ENCODE results near the gene WBP11. TPM values are rescaled to one million over a fixed set of nuclear protein-coding genes. Genes with fewer than 3 reads are reported as not detected.

WBP11 gene
- total RNA-seq, 1 donor, result 19.5 TPM

GRCh38 chr12:14825256-14825655 lies 22.0 kb upstream of the WBP11 start:
- no peak overlapping the region for H3K4me3 ChIP-seq (ENCODE audit: insufficient read depth, low read length)
- H4K20me1 ChIP-seq (ENCODE audit: insufficient read depth, low read length), result no peaks in the 10 kb centered on the region
- H3K27me3 ChIP-seq (ENCODE audit: insufficient read depth, low read length), result no peaks in the 10 kb centered on the region
- H3K36me3 ChIP-seq (ENCODE audit: insufficient read depth, low read length), result no peaks in the 10 kb centered on the region
- no peaks in the 10 kb centered on the region for H3K9me3 ChIP-seq (ENCODE audit: low read depth, low read length)
- DNase-seq (ENCODE audit: insufficient read length, low spot score, missing footprints), result no peak
- H3K4me2 ChIP-seq (ENCODE audit: insufficient read depth, low read length), result no peak overlapping the region
- no peaks in the 10 kb centered on the region for H3K79me2 ChIP-seq (ENCODE audit: insufficient read depth, low read length)
- H3K27ac ChIP-seq (ENCODE audit: low read depth, low read length), result no peak overlapping the region
- TF ChIP-seq CTCF (IDR thresholded peaks at IDR 0.05; ENCODE audit: extremely low read depth, low read depth, low read length), result no peak
- no peaks in the 10 kb centered on the region for H3K4me1 ChIP-seq (ENCODE audit: insufficient read depth, low read length)
- no peak overlapping the region for H2AFZ ChIP-seq (ENCODE audit: low read length)

GRCh38 chr12:14824012-14824634 lies 20.8 kb upstream of the WBP11 start:
- Histone ChIP-seq H3K36me3 (ENCODE audit: insufficient read depth, low read length) (no peaks in the 10 kb centered on the region), H2AFZ (ENCODE audit: low read length) (no peak overlapping the region), H3K4me1 (ENCODE audit: insufficient read depth, low read length) (no peaks in the 10 kb centered on the region), H3K27ac (ENCODE audit: low read depth, low read length) (no peak overlapping the region), H3K9me3 (ENCODE audit: low read depth, low read length) (no peaks in the 10 kb centered on the region), H3K79me2 (ENCODE audit: insufficient read depth, low read length) (no peaks in the 10 kb centered on the region), H3K27me3 (ENCODE audit: insufficient read depth, low read length) (no peaks in the 10 kb centered on the region), H4K20me1 (ENCODE audit: insufficient read depth, low read length) (no peaks in the 10 kb centered on the region), H3K4me2 (ENCODE audit: insufficient read depth, low read length) (no peak overlapping the region), H3K4me3 (ENCODE audit: insufficient read depth, low read length) (no peak overlapping the region)
- no peak for TF ChIP-seq CTCF (IDR thresholded peaks at IDR 0.05; ENCODE audit: extremely low read depth, low read depth, low read length)
- no peak for DNase-seq (ENCODE audit: insufficient read length, low spot score, missing footprints)

GRCh38 chr12:14814014-14814413 lies 10.7 kb upstream of the WBP11 start, which contains the start of gene SMCO3:
SMCO3 (minus strand) TSS chr12:14814182; CDS start chr12:14806680, 7,502 bp downstream.
- no peak for TF ChIP-seq CTCF (IDR thresholded peaks at IDR 0.05; ENCODE audit: extremely low read depth, low read depth, low read length)
- no peak within 1 kb of the TSS for H3K4me3 ChIP-seq (ENCODE audit: insufficient read depth, low read length)
- no peaks in the 10 kb centered on the region for H3K36me3 ChIP-seq (ENCODE audit: insufficient read depth, low read length)
- no peaks in the 10 kb centered on the region for H4K20me1 ChIP-seq (ENCODE audit: insufficient read depth, low read length)
- H3K27ac ChIP-seq (ENCODE audit: low read depth, low read length), result no peak within 1 kb of the TSS
- no peak within 1 kb of the TSS for H3K4me2 ChIP-seq (ENCODE audit: insufficient read depth, low read length)
- H3K27me3 ChIP-seq (ENCODE audit: insufficient read depth, low read length), result no peaks in the 10 kb centered on the region
- DNase-seq (ENCODE audit: insufficient read length, low spot score, missing footprints), result no peak
- H3K4me1 ChIP-seq (ENCODE audit: insufficient read depth, low read length), result no peaks in the 10 kb centered on the region
- H3K9me3 ChIP-seq (ENCODE audit: low read depth, low read length), result no peaks in the 10 kb centered on the region
- no peaks in the 10 kb centered on the region for H3K79me2 ChIP-seq (ENCODE audit: insufficient read depth, low read length)
- no peak within 1 kb of the TSS for H2AFZ ChIP-seq (ENCODE audit: low read length)

- no peaks in the 10 kb centered on the region for H3K36me3 ChIP-seq (ENCODE audit: insufficient read depth, low read length)
- TF ChIP-seq CTCF (IDR thresholded peaks at IDR 0.05; ENCODE audit: extremely low read depth, low read depth, low read length), result no peak
- no peak for DNase-seq (ENCODE audit: insufficient read length, low spot score, missing footprints)
- H4K20me1 ChIP-seq (ENCODE audit: insufficient read depth, low read length), result no peaks in the 10 kb centered on the region
- H2AFZ ChIP-seq (ENCODE audit: low read length), result no peak overlapping the region
- no peaks in the 10 kb centered on the region for H3K9me3 ChIP-seq (ENCODE audit: low read depth, low read length)
- no peak overlapping the region for H3K4me2 ChIP-seq (ENCODE audit: insufficient read depth, low read length)
- no peaks in the 10 kb centered on the region for H3K4me1 ChIP-seq (ENCODE audit: insufficient read depth, low read length)
- no peaks in the 10 kb centered on the region for H3K79me2 ChIP-seq (ENCODE audit: insufficient read depth, low read length)
- H3K27ac ChIP-seq (ENCODE audit: low read depth, low read length), result no peak overlapping the region
- no peak overlapping the region for H3K4me3 ChIP-seq (ENCODE audit: insufficient read depth, low read length)
- no peaks in the 10 kb centered on the region for H3K27me3 ChIP-seq (ENCODE audit: insufficient read depth, low read length)
These were observed 8.2 kb upstream of the WBP11 start for GRCh38 chr12:14811486-14811885.

All from osteoblast (primary cell).